ENCODE data around the gene SRRM2.

- TF ChIP-seq EZH2 (IDR thresholded peaks at IDR 0.05; ENCODE audit: insufficient read depth, low read length), result no peak
- TF ChIP-seq CTCF (IDR thresholded peaks at IDR 0.05; ENCODE audit: insufficient read depth, low read depth, low read length), result no peak
These were observed 24.9 kb downstream of the SRRM2 start, which contains the start of gene ELOB for GRCh38 chr16:2777231-2777902.
